Measurements from ENCODE around the gene GPR17.

DNA sequence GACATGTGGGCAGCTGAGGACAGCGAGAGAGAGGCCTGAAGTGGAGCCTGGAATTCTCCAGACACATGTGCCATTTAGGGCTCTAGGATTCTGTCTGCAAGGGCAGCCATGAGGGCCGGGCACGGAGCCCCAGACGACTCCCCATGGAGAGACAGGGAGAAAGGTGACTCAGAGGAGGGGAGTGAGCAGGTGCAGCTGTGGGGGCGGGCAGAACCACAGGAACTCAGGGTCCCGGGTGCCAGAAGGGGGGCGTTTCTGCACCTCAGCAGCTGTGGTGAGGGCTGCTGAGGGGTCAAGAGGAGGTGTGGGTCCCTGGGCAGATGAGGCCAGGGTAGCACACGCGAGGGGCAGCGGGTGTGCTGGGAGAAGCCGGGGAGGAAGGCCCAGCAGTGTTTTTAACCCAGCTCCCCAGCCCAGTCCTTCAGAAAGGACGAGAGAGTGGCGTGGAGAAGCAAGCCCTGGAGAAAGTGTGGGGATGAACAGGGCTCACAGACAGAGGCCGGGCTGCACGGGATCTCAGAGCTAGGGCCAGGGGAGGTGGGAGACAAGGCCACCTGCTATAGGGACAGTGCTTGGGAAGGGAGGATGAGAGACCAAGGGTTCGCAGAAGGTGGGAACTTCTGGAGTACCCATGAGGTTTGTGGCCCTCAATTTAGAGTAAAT is 7.6 kb downstream of the GPR17 start:
- TF ChIP-seq, protein P1, sequence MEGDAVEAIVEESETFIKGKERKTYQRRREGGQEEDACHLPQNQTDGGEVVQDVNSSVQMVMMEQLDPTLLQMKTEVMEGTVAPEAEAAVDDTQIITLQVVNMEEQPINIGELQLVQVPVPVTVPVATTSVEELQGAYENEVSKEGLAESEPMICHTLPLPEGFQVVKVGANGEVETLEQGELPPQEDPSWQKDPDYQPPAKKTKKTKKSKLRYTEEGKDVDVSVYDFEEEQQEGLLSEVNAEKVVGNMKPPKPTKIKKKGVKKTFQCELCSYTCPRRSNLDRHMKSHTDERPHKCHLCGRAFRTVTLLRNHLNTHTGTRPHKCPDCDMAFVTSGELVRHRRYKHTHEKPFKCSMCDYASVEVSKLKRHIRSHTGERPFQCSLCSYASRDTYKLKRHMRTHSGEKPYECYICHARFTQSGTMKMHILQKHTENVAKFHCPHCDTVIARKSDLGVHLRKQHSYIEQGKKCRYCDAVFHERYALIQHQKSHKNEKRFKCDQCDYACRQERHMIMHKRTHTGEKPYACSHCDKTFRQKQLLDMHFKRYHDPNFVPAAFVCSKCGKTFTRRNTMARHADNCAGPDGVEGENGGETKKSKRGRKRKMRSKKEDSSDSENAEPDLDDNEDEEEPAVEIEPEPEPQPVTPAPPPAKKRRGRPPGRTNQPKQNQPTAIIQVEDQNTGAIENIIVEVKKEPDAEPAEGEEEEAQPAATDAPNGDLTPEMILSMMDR (IDR thresholded peaks at IDR 0.05; ENCODE audit: insufficient read depth, low read length, poor library complexity, severe bottlenecking), result no peak
- TF ChIP-seq EZH2phosphoT487 (conservative IDR thresholded peaks at IDR 0.05; ENCODE audit: low read length), result no peak

Measured in SU-DHL-6 (cell line).